GM12878 (cell line): Measurements from ENCODE around the gene CR1L. TPM values are rescaled to one million over a fixed set of nuclear protein-coding genes. Genes with fewer than 3 reads are reported as not detected.
A peak's percentile ranks its signal among the peaks of the same experiment; 100 is the strongest.

Source experiments
- CUX1 ChIP-seq: IDR thresholded peaks from 2 replicates; pipeline ENCODE4 v1.6.1; 2012; ENCODE audit warnings: improper control_type of control experiment, low read depth, low read length; ENCODE audit not compliant: insufficient replicate concordance
- IKZF1 ChIP-seq: fragments of 450-650 bp; conservative IDR thresholded peaks from 2 replicates; pipeline ENCODE4 v1.6.1; 2017; ENCODE audit warnings: antibody characterized with exemption, mild to moderate bottlenecking
- NFYB ChIP-seq: IDR thresholded peaks from 2 replicates; pipeline ENCODE4 v1.6.1; 2011; ENCODE audit warnings: low read depth, mild to moderate bottlenecking, low read length, improper control_type of control experiment, moderate library complexity; ENCODE audit not compliant: insufficient read depth
- NKRF ChIP-seq: fragments of 450-650 bp; conservative IDR thresholded peaks from 2 replicates; pipeline ENCODE4 v1.6.1; 2017; ENCODE audit warnings: mild to moderate bottlenecking, moderate library complexity
- SIN3A ChIP-seq: IDR thresholded peaks from 2 replicates; pipeline ENCODE4 v1.6.1; 2012; ENCODE audit warnings: low read depth, low read length, improper control_type of control experiment
- SP1 ChIP-seq: IDR thresholded peaks from one replicate; pipeline ENCODE4 v1.6.1; 2011; ENCODE audit warnings: low read depth, low read length
- SRF ChIP-seq, 2 experiments: IDR thresholded peaks; 2 replicates each; pipeline ENCODE4 v1.6.1; 2011; ENCODE audit warnings: low read depth in 2 of 2, low read length in 2 of 2, mild to moderate bottlenecking in 1 of 2, moderate library complexity in 1 of 2
- YY1 ChIP-seq: IDR thresholded peaks from 2 replicates; pipeline ENCODE4 v1.6.1; 2011; ENCODE audit warnings: low read depth, mild to moderate bottlenecking, low read length
- ZNF592 ChIP-seq: fragments of 450-650 bp; IDR thresholded peaks from 2 replicates; pipeline ENCODE4 v1.6.1; 2017; ENCODE audit warnings: mild to moderate bottlenecking, moderate library complexity
- polyA plus RNA-seq, 11 experiments: library from polyadenylated mRNA; depleted of rRNA in 4 of 11; unstranded in 6 of 11; stranded (reverse) in 5 of 11; fragments of >200 nt; fragmentation: Nextera tagmentation in 4 of 11; fragmentation: Illumina TruSeq in 1 of 11; extraction: Ambion mirVana in 4 of 11; extraction: Trizol in 1 of 11; gene quantifications; 1 replicate in 1 of 11; 2 replicates in 10 of 11; pipeline versions ENCODE4 v1.2.1 to v1.2.3, GENCODE V29; 2011 to 2016; ENCODE audit warnings: inconsistent platforms in 2 of 11, missing spikeins in 2 of 11, low read depth in 1 of 11
- total RNA-seq, 4 experiments: library from RNA; depleted of rRNA in 3 of 4; stranded (reverse); fragments of >200 nt in 3 of 4; fragmentation: Illumina TruSeq in 1 of 4; extraction: Trizol in 1 of 4; gene quantifications; 2 replicates each; pipeline versions ENCODE4 v1.2.1 to v1.2.3, GENCODE V29; 2013 to 2021

CR1L gene
- total and polyA plus RNA-seq, 10 of the 15 experiments (the other 5 are each of a cell fraction or from before 2014, with no cell fraction given) = 0.11 TPM; not detected in 9

- TF ChIP-seq NKRF (peak; percentile 56; the same call in 1 of the 2 replicates), IKZF1 (0 out of 2 replicates have a peak, but pooled peaks have one; percentile 12), SIN3A (peak; percentile 76), NFYB (peak; percentile 76; the same call in 1 of the 2 replicates), ZNF592 (no peak), YY1 (peak; percentile 30; the same call in 1 of the 2 replicates), CUX1 (no peak), SP1 (peak; percentile 90), SRF (IDR thresholded peaks at IDR 0.05; ENCODE audit: low read depth in 2 of 2, low read length in 2 of 2) (no peak)
These were observed at the start of gene CR1L (continued) for GRCh38 chr1:207644852-207645634.
